Right lobe of liver (tissue), 4 donors: ENCODE results near the gene ITGA4.

Experiments used
- CTCF ChIP-seq, 4 donors: fragments of 200-600 bp in 3 of 4; fragments of 450-650 bp in 1 of 4; IDR thresholded peaks; one replicate each; pipeline versions ENCODE4 v1.5.1 to v1.8.0; 2016 to 2022; ENCODE audit warnings: antibody characterized with exemption in 4 of 4, mild to moderate bottlenecking in 2 of 4
- POLR2A ChIP-seq: fragments of 450-650 bp; IDR thresholded peaks from one replicate; pipeline ENCODE4 v1.6.1; 2017; ENCODE audit warnings: antibody characterized with exemption, mild to moderate bottlenecking
- donor health status: DM: no; HTN: no; CAD: no.
- donor health status: DM: no; HTN: no; CAD: no.
- donor health status: DM: no; HTN: yes; CAD: no.

- TF ChIP-seq POLR2A (no peak), CTCF (IDR thresholded peaks at IDR 0.05) (no peak)
Measured at GRCh38 chr2:181431674-181432073, 25.5 kb upstream of the ITGA4 start.
